ENCODE data around the gene GBP6.

- peak; percentile 82 for TF ChIP-seq CTCF (IDR thresholded peaks at IDR 0.05)
- no peak for TF ChIP-seq POLR2AphosphoS5 (IDR thresholded peaks at IDR 0.05; ENCODE audit: low read depth, low read length)
- no peak for TF ChIP-seq IRF3 (IDR thresholded peaks at IDR 0.05; ENCODE audit: low read depth, low read length)
- TF ChIP-seq YY1 (IDR thresholded peaks at IDR 0.05; ENCODE audit: low read depth), result no peak
- TF ChIP-seq, protein P1, sequence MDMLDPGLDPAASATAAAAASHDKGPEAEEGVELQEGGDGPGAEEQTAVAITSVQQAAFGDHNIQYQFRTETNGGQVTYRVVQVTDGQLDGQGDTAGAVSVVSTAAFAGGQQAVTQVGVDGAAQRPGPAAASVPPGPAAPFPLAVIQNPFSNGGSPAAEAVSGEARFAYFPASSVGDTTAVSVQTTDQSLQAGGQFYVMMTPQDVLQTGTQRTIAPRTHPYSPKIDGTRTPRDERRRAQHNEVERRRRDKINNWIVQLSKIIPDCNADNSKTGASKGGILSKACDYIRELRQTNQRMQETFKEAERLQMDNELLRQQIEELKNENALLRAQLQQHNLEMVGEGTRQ (IDR thresholded peaks at IDR 0.05; ENCODE audit: borderline replicate concordance, low read depth, low read length), result no peak
- 0 out of 4 replicates have a peak, but pooled peaks of 1 of the 2 experiments have one; percentile 4 for TF ChIP-seq EP300 (IDR thresholded peaks at IDR 0.05; ENCODE audit: borderline replicate concordance in 1 of 2, low read depth in 1 of 2, low read length in 1 of 2)
- TF ChIP-seq JUND (IDR thresholded peaks at IDR 0.05), result no peak
- no peak for TF ChIP-seq EZH2phosphoT487 (IDR thresholded peaks at IDR 0.05; ENCODE audit: borderline replicate concordance, low read depth)
These were observed 5.5 kb upstream of the GBP6 start for GRCh38 chr1:89358287-89358893.

All from SK-N-SH (cell line).